SKM-1 treated with dmso at 0.1 percent for 144 hours (cell line): ENCODE data around the gene MYD88.
"Not testable (repeated sequence)": the region's sequence is repeated elsewhere in the genome, so short reads cannot be mapped to it uniquely, and the experiment has no call there.

Experiments used
- DNase-seq: peaks from one replicate; lab custom pipeline; 2025; ENCODE audit not compliant: unreplicated experiment; lab: John Stamatoyannopoulos, UW

The MYD88 gene

DNA sequence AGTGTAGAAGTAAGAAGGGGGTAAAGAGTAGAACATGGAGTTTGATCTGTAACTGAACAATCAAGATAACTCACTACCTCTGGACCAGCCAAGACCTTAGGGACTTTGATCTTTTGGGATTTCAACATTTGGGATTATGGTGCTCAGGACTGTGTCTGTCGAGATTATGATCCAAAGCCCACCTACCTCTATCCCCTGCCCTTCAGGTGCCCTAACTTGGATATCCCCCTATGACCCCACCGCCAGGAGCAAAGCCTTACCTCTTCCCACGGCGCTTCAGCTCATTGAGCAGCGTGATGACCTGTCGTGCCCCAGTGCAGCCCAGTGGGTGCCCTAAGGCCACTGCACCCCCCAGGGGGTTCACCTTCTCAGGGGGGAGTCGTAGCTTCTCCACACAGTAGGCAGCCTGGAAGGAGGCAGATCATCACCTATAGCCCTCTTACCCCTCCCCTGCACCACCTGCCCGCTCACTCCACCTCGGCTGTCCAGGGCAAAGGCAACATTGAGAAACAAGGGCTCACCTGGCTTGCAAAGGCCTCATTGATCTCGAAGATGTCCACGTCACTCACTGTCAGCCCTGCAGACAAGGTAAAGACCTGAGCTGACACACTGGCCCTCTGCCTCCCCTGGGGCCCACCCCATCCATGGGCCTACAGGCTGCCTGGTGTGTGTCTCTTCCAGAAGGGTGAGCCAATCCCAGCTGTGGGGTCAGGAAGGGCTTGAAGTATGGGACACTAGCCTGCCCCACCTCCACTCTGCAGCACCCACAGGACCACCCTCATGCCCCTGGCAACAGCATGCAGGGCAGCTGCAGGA lies 12.9 kb upstream of the MYD88 start:
- DNase-seq: no peak

DNA sequence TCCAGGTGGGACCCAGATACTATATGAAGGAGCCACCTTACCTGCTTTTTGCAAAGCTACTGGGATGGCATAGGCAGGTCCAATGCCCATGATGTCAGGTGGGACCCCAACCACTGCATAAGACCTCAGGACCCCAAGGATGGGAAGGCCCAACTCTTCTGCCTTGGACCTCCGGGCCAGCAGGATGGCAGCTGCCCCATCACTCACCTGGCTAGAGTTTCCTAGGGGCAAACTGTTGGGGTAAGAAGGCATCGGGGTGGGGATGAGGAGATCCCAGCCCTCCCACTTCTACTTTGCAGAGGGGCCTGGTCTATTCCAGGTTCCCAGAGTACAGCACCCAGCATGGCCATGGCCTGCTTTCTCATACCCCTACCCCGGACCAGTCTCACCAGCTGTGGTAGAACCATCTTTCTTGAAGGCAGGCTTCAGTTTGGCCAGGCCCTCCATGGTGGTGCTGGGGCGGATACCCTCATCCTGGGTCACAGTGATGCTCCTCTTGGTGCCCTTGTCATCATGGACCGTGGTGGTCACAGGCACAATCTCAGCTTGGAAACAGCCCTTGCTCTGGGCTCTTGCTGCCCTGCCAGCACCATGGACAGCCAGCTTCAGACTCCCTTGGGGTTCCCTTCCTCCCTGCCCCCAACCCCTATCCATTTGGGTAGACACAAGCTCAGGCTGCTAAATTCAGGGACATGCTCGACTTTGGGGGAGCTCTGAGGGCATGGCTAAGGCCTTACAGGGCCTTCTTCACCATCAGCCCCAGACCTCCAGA lies 12.2 kb upstream of the MYD88 start:
- no peak for DNase-seq

DNA sequence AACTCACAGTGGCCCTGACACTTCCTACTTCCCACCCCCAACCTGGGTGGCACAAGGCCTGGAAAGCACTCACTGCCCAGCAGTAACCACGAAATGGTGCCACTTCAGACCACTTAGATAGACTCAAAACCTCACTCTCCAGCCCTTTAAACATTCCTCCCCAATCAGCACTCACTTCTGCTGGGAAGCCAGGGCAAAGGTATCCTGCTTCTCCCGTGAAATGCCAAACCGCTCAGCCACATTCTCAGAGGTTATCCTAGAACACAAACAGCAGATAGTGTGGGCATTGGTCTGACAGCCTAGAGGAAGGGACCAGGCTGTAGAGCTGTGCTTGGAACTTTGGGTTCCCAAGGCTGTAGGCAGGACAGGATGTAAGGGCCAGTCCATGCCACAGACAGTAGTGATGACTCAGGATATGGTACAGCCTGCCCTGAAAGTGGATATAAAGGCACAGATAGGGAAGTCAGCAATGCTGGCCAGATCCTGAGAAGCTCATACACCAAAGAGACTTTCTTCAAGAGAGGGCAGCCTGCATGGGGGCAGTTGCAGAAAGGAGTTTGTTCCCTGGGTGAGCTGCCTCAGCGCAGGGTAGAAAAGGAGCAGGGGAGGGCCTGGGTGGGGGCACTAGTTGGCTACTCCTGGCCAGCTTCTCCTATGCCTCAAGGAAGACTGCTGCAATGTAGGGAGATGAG lies 10.7 kb upstream of the MYD88 start:
- DNase-seq: no peak

DNA sequence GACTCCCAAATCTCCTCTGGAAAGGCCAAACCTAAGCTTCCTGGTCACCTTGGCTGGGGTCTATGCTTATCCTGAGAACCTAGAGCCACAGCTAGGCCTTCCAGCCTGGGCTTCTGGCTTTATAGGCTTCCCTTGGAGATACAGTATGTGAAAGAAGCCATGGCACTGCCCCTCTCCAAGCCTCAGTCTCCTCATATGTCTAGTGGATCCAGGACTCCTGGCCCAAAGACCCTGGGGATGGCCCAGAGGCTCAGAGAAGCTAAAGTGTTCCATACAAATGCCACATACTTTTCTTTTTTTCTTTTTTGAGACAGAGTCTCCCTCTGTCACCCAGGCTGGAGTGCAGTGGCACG lies 10.2 kb upstream of the MYD88 start:
- DNase-seq: no peak

DNA sequence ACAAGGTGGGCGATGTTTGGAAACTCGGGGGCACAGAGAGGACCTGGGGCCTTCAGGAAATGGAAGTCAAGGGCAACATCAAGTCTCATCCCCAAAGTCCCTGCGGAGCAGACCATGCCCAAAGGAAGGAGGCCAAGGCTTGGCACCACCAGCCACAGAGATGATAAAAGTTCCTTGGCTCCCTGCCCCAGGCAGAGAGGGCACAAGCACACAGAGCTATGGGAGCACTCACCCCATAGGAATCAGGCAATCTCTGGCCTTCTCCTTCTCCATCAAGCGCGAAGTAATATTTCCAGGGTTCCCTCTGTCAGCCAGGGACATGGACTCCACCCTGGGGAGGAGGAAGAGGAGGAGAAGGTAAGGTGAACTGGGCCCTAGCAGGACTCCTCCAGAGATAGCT lies 9.4 kb upstream of the MYD88 start:
- no peak for DNase-seq

DNA sequence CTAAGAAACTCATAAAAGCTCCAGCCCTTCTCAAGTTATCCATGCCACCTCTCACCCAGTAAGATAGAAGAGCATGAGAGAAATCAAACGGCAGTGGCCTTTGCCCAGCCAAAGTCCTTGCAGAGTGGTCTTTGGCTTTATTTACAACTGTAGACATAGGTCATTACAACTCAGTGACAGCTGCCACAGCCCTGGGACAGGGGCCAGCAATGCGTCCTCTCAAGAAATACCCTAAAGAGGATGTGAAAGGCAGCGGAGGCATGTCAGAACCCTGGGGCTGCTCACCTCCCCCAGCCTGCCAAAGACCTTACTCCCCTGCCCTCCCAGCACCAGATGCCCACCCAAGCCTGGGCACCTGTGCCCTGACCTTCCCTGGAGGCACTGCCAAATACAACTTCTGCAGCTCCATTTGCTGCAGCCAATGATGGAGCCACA lies 7.8 kb upstream of the MYD88 start:
- no peak for DNase-seq

DNA sequence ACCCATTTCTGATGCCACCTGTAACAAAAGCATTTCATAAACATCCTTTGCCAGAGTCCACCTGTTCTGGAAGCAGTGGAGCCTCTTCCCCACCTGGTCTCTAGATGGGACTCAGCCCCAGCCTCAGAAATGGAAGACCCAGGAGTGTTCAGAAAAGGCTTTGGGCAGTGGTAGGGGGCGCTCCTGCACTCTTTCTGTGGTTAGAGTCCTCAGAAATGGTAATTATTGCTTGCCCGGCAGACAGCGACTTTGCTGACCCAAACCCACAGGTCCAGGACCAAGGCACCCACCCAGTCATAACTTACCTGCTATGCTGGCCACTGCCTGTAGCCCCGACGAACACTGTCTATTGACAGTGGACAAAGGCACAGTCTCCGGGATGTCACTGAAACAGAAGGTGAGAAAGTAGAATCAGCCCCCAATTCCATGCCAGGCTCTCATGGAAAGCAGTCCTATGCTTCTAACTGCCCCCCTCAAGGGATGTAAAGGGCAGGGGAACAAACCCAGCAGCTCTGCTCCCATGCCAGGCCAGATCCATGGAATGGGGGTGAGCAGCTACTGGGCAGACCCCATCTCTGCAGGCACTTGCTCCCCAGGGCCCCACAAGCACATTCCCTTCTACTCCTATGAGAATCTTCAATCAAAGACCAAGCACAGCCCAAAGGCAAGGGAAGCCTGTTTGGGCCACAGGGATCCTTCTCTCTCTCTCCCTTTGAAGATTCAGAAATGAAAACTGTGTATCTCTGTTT lies 6.7 kb upstream of the MYD88 start:
- peak; percentile 59 for DNase-seq

DNA sequence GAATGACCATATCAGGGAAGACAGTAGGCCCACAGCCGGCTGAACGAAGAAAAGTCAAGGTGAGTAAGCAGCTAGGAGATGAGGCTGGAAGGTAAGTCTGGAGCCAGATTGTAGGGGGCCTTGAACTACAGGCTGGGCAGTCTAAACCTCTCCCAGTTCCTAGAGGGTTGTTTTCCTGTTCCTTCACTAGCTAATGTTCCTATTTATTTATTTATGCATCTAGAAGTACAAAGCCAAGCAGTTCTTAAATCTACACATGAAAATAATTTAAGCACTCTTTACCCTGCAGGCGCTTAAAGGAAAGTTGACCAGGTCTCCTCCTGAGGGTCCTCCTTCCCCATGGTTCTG lies 5.3 kb upstream of the MYD88 start:
- no peak for DNase-seq

DNA sequence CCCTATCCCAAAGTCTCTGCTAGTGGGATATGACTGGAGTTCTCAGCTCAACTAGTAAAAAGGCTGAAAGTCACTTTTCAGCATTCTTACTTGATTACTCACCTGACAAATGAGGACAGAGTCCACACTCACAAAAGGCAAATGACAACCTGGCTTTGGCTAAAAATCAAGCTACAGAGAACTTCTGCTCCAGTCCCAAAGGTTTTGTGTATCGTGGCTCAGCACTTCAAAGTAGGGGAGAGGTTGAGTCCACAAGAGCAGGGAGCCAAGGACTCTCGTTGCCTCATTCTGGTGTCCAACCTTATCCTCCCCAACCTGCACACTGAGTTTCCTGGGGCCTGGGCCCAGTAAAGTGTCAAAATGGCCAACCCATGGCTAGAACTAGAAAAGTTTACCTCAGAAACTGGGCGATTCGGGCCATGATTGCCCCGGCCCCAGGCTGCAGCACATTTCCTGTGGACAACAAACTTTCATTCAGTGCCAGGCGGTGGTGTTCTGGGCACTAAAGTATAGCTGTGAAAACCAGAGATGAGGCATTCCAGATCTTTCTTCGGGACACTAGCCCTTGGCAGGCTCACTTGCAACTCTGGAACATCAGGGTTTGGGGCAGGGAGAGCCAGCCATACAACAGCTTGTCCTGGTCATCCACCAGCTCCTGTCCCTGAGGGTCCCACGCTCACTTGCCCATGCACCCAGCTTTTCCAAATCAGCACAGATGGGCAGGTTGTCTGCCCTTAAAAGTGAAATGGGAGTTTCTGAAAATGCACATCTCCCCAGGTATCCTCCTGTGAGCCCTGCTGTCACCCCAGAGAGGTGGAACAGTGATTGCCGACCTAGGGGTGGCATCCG lies 4.7 kb upstream of the MYD88 start:
- DNase-seq: no peak

DNA sequence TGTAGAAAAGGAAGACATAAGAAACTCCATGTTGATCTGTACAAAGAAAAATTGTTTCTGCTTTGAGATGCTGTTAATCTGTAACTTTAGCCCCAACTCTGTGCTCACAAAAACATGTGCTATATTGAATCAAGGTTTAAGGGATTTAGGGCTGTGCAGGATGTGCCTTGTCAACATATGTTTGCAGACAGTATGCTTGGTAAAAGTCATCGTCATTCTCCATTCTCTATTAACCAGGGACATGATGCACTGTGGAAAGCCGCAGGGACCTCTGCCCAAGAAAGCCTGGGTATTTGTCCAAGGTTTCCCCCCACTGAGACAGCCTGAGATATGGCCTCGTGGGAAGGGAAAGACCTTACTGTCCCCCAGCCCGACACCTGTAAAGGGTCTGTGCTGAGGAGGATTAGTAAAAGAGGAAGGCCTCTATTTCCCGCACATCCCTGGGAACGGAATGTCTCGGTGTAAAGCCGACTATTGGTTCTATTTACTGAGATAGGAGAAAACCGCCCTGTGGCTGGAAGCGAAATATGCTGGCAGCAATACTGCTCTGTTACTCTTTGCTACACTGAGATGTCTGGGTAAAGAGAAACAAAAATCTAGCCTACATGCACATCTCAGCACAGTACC lies 3.8 kb upstream of the MYD88 start:
- DNase-seq: not testable (repeated sequence)

DNA sequence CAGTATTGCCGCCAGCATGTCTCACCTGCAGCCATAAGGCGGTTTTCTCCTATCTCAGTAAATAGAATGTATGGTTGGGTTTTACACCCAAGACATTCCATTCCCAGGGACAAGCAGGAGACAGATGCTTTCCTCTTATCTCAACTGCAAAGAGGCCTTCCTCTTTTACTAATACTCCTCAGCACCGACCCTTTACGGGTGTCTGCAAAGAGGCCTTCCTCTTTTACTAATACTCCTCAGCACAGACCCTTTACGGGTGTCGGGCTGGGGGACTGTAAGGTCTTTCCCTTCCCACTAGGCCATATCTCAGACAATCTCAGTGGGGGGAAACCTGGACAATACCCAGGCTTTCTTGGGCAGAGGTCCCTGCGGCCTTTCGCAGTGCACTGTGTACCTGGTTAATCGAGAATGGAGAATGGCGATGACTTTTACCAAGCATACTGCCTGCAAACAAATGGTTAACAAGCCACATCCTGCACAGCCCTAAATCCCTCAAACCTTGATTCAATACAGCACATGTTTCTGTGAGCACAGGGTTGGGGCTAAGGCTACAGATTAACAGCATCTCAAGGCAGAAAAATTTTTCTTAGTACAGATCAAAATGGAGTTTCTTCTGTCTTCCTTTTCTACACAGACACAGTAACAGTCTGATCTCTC lies 2.7 kb upstream of the MYD88 start:
- peak; percentile 28 for DNase-seq

DNA sequence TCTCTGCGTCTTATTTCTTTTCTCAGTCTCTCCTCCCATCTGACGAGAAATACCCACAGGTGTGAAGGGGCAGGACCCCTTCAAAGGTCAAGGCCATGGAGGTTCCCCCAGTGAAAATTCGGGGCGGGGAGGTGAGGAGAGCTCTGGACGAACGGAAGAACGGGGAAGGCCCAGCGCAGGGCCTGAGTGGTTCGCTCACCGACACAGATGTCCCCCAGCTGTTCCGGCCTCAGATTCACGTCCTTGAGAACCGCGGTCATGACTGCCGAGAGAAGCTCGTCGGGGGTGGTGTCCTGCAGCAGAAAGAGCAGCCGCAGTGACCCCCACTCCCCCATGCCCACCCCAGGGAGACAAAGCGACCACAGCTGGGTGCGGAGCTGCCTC lies 2.1 kb upstream of the MYD88 start:
- no peak for DNase-seq

DNA sequence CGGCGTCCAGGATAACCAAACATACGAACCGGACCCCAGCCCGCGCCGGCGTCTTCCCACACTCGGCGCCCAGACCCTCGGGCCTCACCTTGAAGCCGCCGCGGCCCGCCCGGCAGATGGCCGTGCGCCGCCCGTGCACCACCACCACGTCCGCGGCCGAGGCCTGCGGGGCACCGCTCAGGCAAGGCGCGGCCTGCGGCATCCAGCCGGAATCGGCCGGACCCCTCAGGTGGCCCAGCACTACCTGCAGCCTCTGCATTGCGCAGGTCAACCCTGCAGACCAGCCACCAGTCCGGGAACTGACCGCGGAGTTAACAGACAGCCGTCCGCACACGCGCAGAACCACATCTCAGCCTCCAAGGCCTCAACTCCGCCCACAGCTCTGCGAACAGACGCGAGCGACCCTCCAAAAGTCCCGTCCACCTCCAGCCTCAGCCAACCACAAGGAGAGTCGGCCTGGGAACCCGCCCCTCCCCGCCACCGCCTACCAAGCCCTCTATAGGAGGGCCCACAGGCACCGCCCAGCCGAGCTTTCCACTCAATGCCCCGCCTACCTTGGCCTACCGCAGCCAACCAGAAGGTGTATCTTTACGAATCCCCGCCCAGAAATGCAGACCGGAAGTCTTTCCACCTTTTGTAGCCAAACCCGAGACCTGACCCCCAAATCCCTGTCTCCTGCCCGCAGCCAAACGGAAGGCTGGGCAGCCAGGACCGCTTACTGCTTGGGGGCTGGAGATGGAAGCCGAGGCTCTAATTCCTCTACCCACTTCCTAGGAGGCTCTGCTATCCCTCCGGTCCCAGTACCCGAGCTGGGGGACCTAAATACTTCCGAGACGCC lies 1.5 kb upstream of the MYD88 start, which contains the start of gene ACAA1:
Gene ACAA1 (minus strand): TSS at position 351 of the 838 bp plus-strand sequence. CDS start 92 bp downstream, at position 259.
- peak; percentile 100 for DNase-seq

DNA sequence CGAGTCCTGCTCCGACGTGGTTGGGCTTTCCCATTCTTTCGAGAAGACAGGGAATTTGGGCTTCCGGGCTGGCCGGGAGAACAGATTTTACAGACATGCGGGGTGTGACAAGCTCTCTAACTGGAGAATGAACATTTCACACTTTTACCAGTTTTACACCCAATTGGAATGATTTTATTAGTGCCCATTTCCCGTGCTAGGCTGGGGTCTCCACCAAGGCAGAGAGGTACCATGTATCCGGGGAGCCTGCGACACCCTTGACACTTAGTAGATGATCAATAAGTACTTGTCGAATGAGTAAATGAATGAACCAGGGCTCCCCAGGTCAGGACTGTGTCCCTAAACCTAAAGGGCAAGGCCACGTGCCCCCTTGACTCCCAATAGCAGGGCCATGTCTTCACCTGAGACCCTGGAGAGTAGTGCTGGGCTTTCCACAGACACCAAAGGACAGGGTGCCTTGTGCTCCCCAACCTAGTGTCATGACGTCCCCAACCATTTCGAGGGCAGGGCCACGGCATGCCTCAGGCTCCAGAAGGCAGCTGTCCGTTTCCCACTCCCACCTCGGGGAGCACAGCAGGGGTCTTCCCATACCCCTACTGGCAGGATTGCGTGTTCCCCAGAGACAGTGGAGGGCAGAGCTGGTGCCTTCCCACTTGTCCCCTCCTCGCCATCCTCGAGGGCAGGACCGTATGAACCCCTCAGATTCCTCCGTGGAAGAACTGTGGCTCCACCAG lies 679 bp upstream of the MYD88 start:
- DNase-seq: no peak

DNA sequence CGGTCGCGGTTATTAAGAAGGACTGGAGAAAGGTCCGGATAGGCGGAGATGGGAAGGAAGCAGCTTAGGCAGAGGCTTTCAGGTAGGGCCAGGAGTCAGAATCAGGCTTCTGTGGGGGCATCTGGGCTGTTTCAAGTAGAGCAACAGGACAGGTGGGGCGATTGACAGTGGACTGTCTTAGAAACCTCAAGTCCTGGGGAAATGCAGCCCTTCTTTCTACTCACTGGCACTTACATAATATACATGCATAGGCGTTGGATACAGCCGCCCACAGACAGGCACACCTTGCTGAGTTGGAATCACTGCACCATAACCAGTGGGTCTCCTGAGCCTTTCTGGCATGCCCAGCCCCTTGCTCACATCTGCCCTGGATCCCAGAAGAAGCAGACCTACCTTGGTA lies 730 bp downstream of the MYD88 start:
- DNase-seq: no peak

DNA sequence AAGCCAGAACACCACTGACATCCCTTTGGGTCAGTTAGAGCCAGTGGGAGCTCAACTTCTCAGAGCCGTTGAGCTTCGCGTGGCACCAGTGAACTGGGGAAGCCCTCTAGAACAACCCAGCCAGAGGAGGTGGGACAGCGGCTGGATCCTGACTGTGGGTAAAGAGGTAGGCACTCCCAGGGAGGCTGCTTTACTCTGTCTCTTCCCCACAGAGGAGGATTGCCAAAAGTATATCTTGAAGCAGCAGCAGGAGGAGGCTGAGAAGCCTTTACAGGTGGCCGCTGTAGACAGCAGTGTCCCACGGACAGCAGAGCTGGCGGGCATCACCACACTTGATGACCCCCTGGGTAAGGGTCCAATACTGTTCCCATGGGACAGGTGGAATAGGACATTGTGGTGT lies 1.2 kb downstream of the MYD88 start:
- DNase-seq: no peak

DNA sequence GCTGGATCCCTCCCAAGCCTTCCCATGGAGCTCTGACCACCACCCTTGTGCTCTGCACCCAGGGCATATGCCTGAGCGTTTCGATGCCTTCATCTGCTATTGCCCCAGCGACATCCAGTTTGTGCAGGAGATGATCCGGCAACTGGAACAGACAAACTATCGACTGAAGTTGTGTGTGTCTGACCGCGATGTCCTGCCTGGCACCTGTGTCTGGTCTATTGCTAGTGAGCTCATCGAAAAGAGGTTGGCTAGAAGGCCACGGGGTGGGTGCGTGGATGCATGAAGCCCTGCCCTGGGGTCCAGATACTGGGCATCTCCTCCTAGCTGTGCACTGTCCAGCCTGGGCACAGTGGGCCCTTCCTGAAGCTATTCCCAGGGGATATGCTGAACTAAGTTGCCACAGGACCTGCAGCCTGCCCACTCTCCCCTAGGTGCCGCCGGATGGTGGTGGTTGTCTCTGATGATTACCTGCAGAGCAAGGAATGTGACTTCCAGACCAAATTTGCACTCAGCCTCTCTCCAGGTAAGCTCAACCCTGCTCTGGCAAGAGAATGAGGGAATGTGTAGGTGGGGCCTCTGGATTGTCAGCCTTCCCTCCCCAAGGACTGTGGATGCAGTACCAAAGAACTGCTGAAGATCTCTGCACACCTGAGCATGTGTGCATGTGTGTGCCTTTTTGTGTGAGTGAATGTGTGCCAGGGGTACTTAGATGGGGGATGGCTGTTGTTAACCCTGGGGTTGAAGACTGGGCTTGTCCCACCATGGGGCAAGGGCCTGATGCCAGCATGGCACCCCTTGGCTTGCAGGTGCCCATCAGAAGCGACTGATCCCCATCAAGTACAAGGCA lies 2.1 kb downstream of the MYD88 start:
- no peak for DNase-seq
